Endothelial cell of umbilical vein (primary cell): ENCODE data around the gene BPIFA2. TPM values are rescaled to one million over a fixed set of nuclear protein-coding genes. Genes with fewer than 3 reads are reported as not detected.

Experiments
- Bru-seq: library from RNA; stranded (reverse); fragments of 400-500 nt; gene quantifications from one replicate; lab custom pipeline; 2021; lab: Mats Ljungman, UMichigan
- BruChase-seq, 2 experiments: library from RNA; stranded (reverse); fragments of 400-500 nt; gene quantifications; one replicate each; lab custom pipeline; 2021; lab: Mats Ljungman, UMichigan
- BruUV-seq: library from RNA; stranded (reverse); fragments of 400-500 nt; replicated peaks from 2 replicates; lab custom pipeline; 2021; lab: Mats Ljungman, UMichigan
- CTCF ChIA-PET: fragments of 300-600, 350-600 bp; sonication (Branson Sonifier 250); formaldehyde crosslinking; loops from one replicate; lab custom pipeline; 2021; ENCODE audit warnings: antibody characterized with exemption, inconsistent platforms; lab: Charles Lee
- POLR2A ChIA-PET: fragments of 300-600, 350-600 bp; sonication (Branson Sonifier 250); formaldehyde crosslinking; loops from one replicate; lab custom pipeline; 2021; ENCODE audit warnings: antibody characterized with exemption, inconsistent platforms; lab: Charles Lee
- DNase-seq: peaks from one replicate; pipeline ENCODE4 v3.0.0-alpha.2; 2011; ENCODE audit warnings: low read depth, low spot score
- FAIRE-seq: peaks from 2 replicates; lab custom pipeline; 2011; peaks lifted over from hg19 to GRCh38; lab: Jason Lieb, UNC
- H2AFZ ChIP-seq: 2 replicates; pipeline ENCODE4 v1.6.0; 2012; ENCODE audit warnings: low read depth, low read length, control low read depth, inconsistent platforms
- H3K27ac ChIP-seq: 2 replicates; pipeline ENCODE4 v1.5.1; 2011; ENCODE audit warnings: low read depth, mild to moderate bottlenecking, control low read depth, low read length, moderate library complexity; ENCODE audit not compliant: insufficient read depth
- H3K27me3 ChIP-seq, 2 experiments: 2 replicates each; pipeline versions ENCODE4 v1.6.0 to v1.6.1; 2011; ENCODE audit warnings: low read length in 2 of 2, mixed read lengths in 1 of 2; ENCODE audit not compliant: control insufficient read depth in 2 of 2, insufficient read depth in 2 of 2
- H3K36me3 ChIP-seq, 2 experiments: 2 replicates in 1 of 2; 3 replicates in 1 of 2; pipeline ENCODE4 v1.5.1; 2011; ENCODE audit warnings: low read length in 2 of 2, mild to moderate bottlenecking in 1 of 2, moderate library complexity in 1 of 2; ENCODE audit not compliant: control insufficient read depth in 2 of 2, insufficient read depth in 2 of 2; ENCODE audit errors: extremely low read depth in 1 of 2
- H3K4me1 ChIP-seq: 3 replicates; pipeline ENCODE4 v1.5.1; 2011; ENCODE audit warnings: mild to moderate bottlenecking, low read length; ENCODE audit not compliant: control insufficient read depth, insufficient read depth; ENCODE audit errors: extremely low read depth
- H3K4me2 ChIP-seq: 2 replicates; pipeline ENCODE4 v1.6.1; 2011; ENCODE audit warnings: low read length, control low read depth, mixed read lengths; ENCODE audit not compliant: insufficient read depth
- H3K4me3 ChIP-seq, 3 experiments: fragments of 200-600 bp in 1 of 3; sonication (generic), shearing (Covaris generic) in 1 of 3; replicated peaks in 1 of 3; 2 replicates each; pipeline ENCODE4 v1.5.1; 2011 to 2016; ENCODE audit warnings: control low read depth in 3 of 3, low read length in 3 of 3, mild to moderate bottlenecking in 2 of 3, inconsistent platforms in 1 of 3, low read depth in 1 of 3, moderate library complexity in 1 of 3; ENCODE audit not compliant: insufficient read depth in 1 of 3
- H3K79me2 ChIP-seq: 2 replicates; pipeline ENCODE4 v1.6.0; 2012; ENCODE audit warnings: low read length, inconsistent platforms; ENCODE audit not compliant: control insufficient read depth, insufficient read depth
- H3K9ac ChIP-seq: replicated peaks from 2 replicates; pipeline ENCODE3; 2011; ENCODE audit warnings: low read length, control low read depth; ENCODE audit not compliant: insufficient read depth; ENCODE audit errors: extremely low read depth
- H3K9me1 ChIP-seq: replicated peaks from 3 replicates; pipeline ENCODE4 v1.6.0; 2011; ENCODE audit warnings: mild to moderate bottlenecking, low read length; ENCODE audit not compliant: control insufficient read depth, insufficient read depth; ENCODE audit errors: extremely low read depth
- H3K9me3 ChIP-seq: replicated peaks from 2 replicates; pipeline ENCODE4 v1.5.1; 2012; ENCODE audit warnings: low read length, inconsistent platforms; ENCODE audit not compliant: control insufficient read depth, insufficient read depth
- H4K20me1 ChIP-seq: replicated peaks from 2 replicates; pipeline ENCODE3; 2011; ENCODE audit warnings: mild to moderate bottlenecking, low read length; ENCODE audit not compliant: control insufficient read depth, insufficient read depth; ENCODE audit errors: extremely low read depth
- CTCF ChIP-seq, 2 donors: IDR thresholded peaks; 1 replicate in 1 of 2; 2 replicates in 1 of 2; pipeline ENCODE4 v1.5.1; 2011; ENCODE audit warnings: low read length in 2 of 2, mild to moderate bottlenecking in 2 of 2, moderate library complexity in 2 of 2, control low read depth in 1 of 2, inconsistent platforms in 1 of 2, low read depth in 1 of 2; ENCODE audit not compliant: insufficient read depth in 1 of 2; ENCODE audit errors: extremely low read depth in 1 of 2
- EZH2 ChIP-seq: IDR thresholded peaks from 2 replicates; pipeline ENCODE4 v1.6.1; 2012; ENCODE audit warnings: borderline replicate concordance, low read depth, mild to moderate bottlenecking, moderate library complexity, low read length, inconsistent platforms; ENCODE audit not compliant: severe bottlenecking
- FOS ChIP-seq: IDR thresholded peaks from 2 replicates; pipeline ENCODE4 v1.6.1; 2011; ENCODE audit warnings: mild to moderate bottlenecking, low read length, moderate library complexity, borderline replicate concordance; ENCODE audit not compliant: insufficient read depth
- GATA2 ChIP-seq: IDR thresholded peaks from 2 replicates; pipeline ENCODE4 v1.7.0; 2011; ENCODE audit warnings: low read depth, mild to moderate bottlenecking, moderate library complexity, mixed read lengths, low read length; ENCODE audit not compliant: insufficient read length, insufficient read depth
- JUN ChIP-seq: IDR thresholded peaks from 2 replicates; pipeline ENCODE4 v1.6.1; 2011; ENCODE audit warnings: borderline replicate concordance, low read depth; ENCODE audit not compliant: insufficient read length, insufficient read depth
- MAX ChIP-seq: IDR thresholded peaks from 2 replicates; pipeline ENCODE4 v1.6.1; 2011; ENCODE audit not compliant: insufficient read depth, insufficient read length
- MYC ChIP-seq: IDR thresholded peaks from one replicate; pipeline ENCODE4 v1.6.1; 2011; ENCODE audit warnings: mild to moderate bottlenecking, low read depth, low read length
- POLR2A ChIP-seq: IDR thresholded peaks from 2 replicates; pipeline ENCODE4 v1.6.1; 2012; ENCODE audit warnings: low read depth, mild to moderate bottlenecking, control low read depth, low read length
- POLR2AphosphoS5 ChIP-seq: IDR thresholded peaks from 2 replicates; pipeline ENCODE4 v1.6.1; 2012; ENCODE audit warnings: low read depth, mild to moderate bottlenecking, control low read depth, low read length, moderate library complexity; ENCODE audit not compliant: insufficient read depth
- dilution Hi-C: fragments of 300-500 bp; cut with MboI; formaldehyde crosslinking; loops from one replicate; pipeline ENCODE4 v1.15.0; 2019; ENCODE audit warnings: low sequenced_read_pairs; ENCODE audit not compliant: extremely low pct_ligation_motif_present
- intact Hi-C: fragments of 100-400 bp; cut with micrococcal nuclease; formaldehyde crosslinking; loops from one replicate; pipeline ENCODE4 v1.10.0; 2022
- long read RNA-seq: library from polyadenylated mRNA; stranded (forward); transcript quantifications from one replicate; pipeline ENCODE4 v2.0.0, GENCODE V29; 2021
- polyA minus RNA-seq, 3 experiments: library from RNA; depleted of rRNA, polyadenylated mRNA; stranded (reverse); fragments of >200 nt; gene quantifications; 1 replicate in 1 of 3; 2 replicates in 2 of 3; pipeline ENCODE4 v1.2.3, GENCODE V29; 2011
- polyA plus RNA-seq, 4 experiments: library from polyadenylated mRNA; depleted of rRNA in 3 of 4; stranded (reverse) in 3 of 4; unstranded in 1 of 4; fragments of >200 nt; gene quantifications; 2 replicates each; pipeline versions ENCODE4 v1.2.1 to v1.2.3, GENCODE V29; 2011 to 2012; ENCODE audit warnings: missing spikeins in 1 of 4
- total RNA-seq: library from RNA; stranded (reverse); gene quantifications from 2 replicates; pipeline ENCODE4 v1.2.3, GENCODE V29; 2021

BPIFA2 gene
- total RNA-seq (not detected in 2 replicates), polyA plus RNA-seq (not detected in 2 replicates), polyA minus RNA-seq (not detected in 2 replicates), Bru-seq, nascent RNA (not detected), BruChase-seq, experiment 1, labeled RNA remaining after a 6-hour chase (not detected), BruChase-seq, experiment 2, labeled RNA remaining after a 2-hour chase (not detected)
- polyA plus RNA-seq (2011; cell fraction: cytosol; rRNA removed), result not detected in 2 replicates
- polyA plus RNA-seq (2011; cell fraction: nucleus; rRNA removed), result not detected in 2 replicates
- polyA plus RNA-seq (2012), result not detected in 2 replicates
- polyA minus RNA-seq (2011; cell fraction: cytosol; rRNA and poly(A)+ RNA removed), result not detected
- not detected in 2 replicates for polyA minus RNA-seq (2011; cell fraction: nucleus; rRNA and poly(A)+ RNA removed)
- long read RNA-seq, result 0 reads

GRCh38 chr20:33167859-33168258 lies at the start of gene BPIFA2:
Gene BPIFA2 (plus strand): TSS chr20:33168159. CDS start chr20:33169146, 987 bp downstream.
- H4K20me1 ChIP-seq, result no peaks in the 10 kb centered on the region
- no peak within 1 kb of the TSS for H3K4me3 ChIP-seq
- H3K27ac ChIP-seq, result no peak within 1 kb of the TSS
- intact Hi-C loops, result no loop called here
- H3K9ac ChIP-seq, result no peak within 1 kb of the TSS
- no peaks in the 10 kb centered on the region for H3K9me3 ChIP-seq
- no peaks in the 10 kb centered on the region for H3K79me2 ChIP-seq
- H3K27me3 ChIP-seq, result no peaks in the 10 kb centered on the region
- no peaks in the 10 kb centered on the region for H3K36me3 ChIP-seq
- no peaks in the 10 kb centered on the region for H3K4me1 ChIP-seq
- no peak within 1 kb of the TSS for H3K4me2 ChIP-seq
- no TSS peak for BruUV-seq
- FAIRE-seq (no peak), DNase-seq (no peak)
- ChIA-PET POLR2A (no interaction called here), CTCF (no interaction called here)
- H3K9me1 ChIP-seq, result no peaks in the 10 kb centered on the region
- no peak within 1 kb of the TSS for H2AFZ ChIP-seq
- TF ChIP-seq GATA2 (no peak), POLR2A (no peak), EZH2 (no peak), CTCF (IDR thresholded peaks at IDR 0.05; ENCODE audit: extremely low read depth in 1 of 2, insufficient read depth in 1 of 2, low read depth in 1 of 2, low read length in 2 of 2) (no peak), FOS (no peak), MAX (no peak), MYC (no peak), POLR2AphosphoS5 (no peak), JUN (no peak)
- dilution Hi-C loops, result no loop called here
